SK-N-SH (cell line): ENCODE results near the gene ODAD3. TPM values are rescaled to one million over a fixed set of nuclear protein-coding genes. Genes with fewer than 3 reads are reported as not detected.

ENCODE experiments used
- CTCF ChIA-PET: fragments of 300-600, 350-600 bp; formaldehyde crosslinking; extraction: SDS; loops from one replicate; lab custom pipeline; 2021; lab: Yijun Ruan, JAX
- POLR2A ChIA-PET: fragments of 350-600 bp; sonication (Branson Sonifier 250); formaldehyde crosslinking; extraction: SDS; loops from one replicate; lab custom pipeline; 2020; ENCODE audit warnings: antibody characterized with exemption, inconsistent platforms; lab: Yijun Ruan, JAX
- DNase-seq: peaks from one replicate; pipeline ENCODE4 v3.0.0; 2012
- H2AFZ ChIP-seq: fragments of 200-600 bp; sonication (generic); 2 replicates; pipeline ENCODE4 v1.8.1; 2016; ENCODE audit warnings: antibody characterized with exemption, mild to moderate bottlenecking, low read depth
- H3F3A ChIP-seq: fragments of 200-600 bp; sonication (generic); replicated peaks from 2 replicates; pipeline ENCODE3; 2016; ENCODE audit warnings: antibody characterized with exemption, mild to moderate bottlenecking; ENCODE audit not compliant: insufficient read depth
- H3K27ac ChIP-seq, 2 experiments: fragments of 200-500 bp in 1 of 2; fragments of 200-600 bp in 1 of 2; sonication (Bioruptor generic) in 1 of 2; sonication (generic), shearing (Covaris generic) in 1 of 2; 2 replicates each; pipeline versions ENCODE4 v1.5.1 to v1.6.1; 2014 to 2016; ENCODE audit warnings: low read depth in 2 of 2, inconsistent platforms in 1 of 2, low read length in 1 of 2, mild to moderate bottlenecking in 1 of 2, mixed read lengths in 1 of 2
- H3K27me3 ChIP-seq: fragments of 200-600 bp; sonication (generic), shearing (Covaris generic); 2 replicates; pipeline ENCODE4 v1.6.1; 2016; ENCODE audit warnings: mixed run types; ENCODE audit not compliant: insufficient read depth
- H3K36me3 ChIP-seq, 2 experiments: fragments of 200-500 bp in 1 of 2; fragments of 200-600 bp in 1 of 2; sonication (Bioruptor generic) in 1 of 2; sonication (generic) in 1 of 2; replicated peaks in 1 of 2; 2 replicates each; pipeline versions ENCODE3 to v1.5.1; 2014 to 2016; ENCODE audit warnings: low read length in 1 of 2, mild to moderate bottlenecking in 1 of 2; ENCODE audit not compliant: insufficient read depth in 2 of 2, control insufficient read depth in 1 of 2
- H3K4me1 ChIP-seq, 2 experiments: fragments of 200-500 bp in 1 of 2; fragments of 200-600 bp in 1 of 2; sonication (Bioruptor generic) in 1 of 2; sonication (generic), shearing (Covaris generic) in 1 of 2; 2 replicates each; pipeline versions ENCODE4 v1.5.1 to v1.6.1; 2014 to 2016; ENCODE audit warnings: low read depth in 1 of 2, low read length in 1 of 2, mixed run types in 1 of 2; ENCODE audit not compliant: insufficient read depth in 2 of 2, control insufficient read depth in 1 of 2
- H3K4me2 ChIP-seq: fragments of 200-600 bp; sonication (generic), shearing (Covaris generic); 2 replicates; pipeline ENCODE4 v1.6.1; 2017; ENCODE audit warnings: mixed run types
- H3K4me3 ChIP-seq, 2 experiments: fragments of 200-500 bp in 1 of 2; fragments of 200-600 bp in 1 of 2; sonication (Bioruptor generic) in 1 of 2; sonication (generic), shearing (Covaris generic) in 1 of 2; 2 replicates each; pipeline versions ENCODE4 v1.5.1 to v1.8.1; 2014 to 2016; ENCODE audit warnings: low read depth in 2 of 2, inconsistent platforms in 1 of 2, low read length in 1 of 2, mild to moderate bottlenecking in 1 of 2, mixed read lengths in 1 of 2, moderate library complexity in 1 of 2
- H3K79me2 ChIP-seq: fragments of 200-600 bp; sonication (generic); 2 replicates; pipeline ENCODE4 v1.8.1; 2017; ENCODE audit warnings: mild to moderate bottlenecking; ENCODE audit not compliant: insufficient read depth
- H3K9ac ChIP-seq: fragments of 200-600 bp; sonication (generic); 2 replicates; pipeline ENCODE4 v1.6.1; 2017; ENCODE audit warnings: mixed run types
- H3K9me2 ChIP-seq: fragments of 200-600 bp; sonication (generic); 2 replicates; pipeline ENCODE4 v1.6.1; 2017; ENCODE audit warnings: mixed run types
- H3K9me3 ChIP-seq: fragments of 200-600 bp; sonication (generic); 2 replicates; pipeline ENCODE4 v1.6.1; 2017; ENCODE audit warnings: mixed run types, mild to moderate bottlenecking, moderate library complexity
- H4K20me1 ChIP-seq: fragments of 200-600 bp; sonication (generic); 2 replicates; pipeline ENCODE4 v1.6.1; 2017; ENCODE audit warnings: mild to moderate bottlenecking, mixed run types; ENCODE audit not compliant: insufficient read depth
- CTCF ChIP-seq: fragments of 200-600 bp; sonication (generic); IDR thresholded peaks from 2 replicates; pipeline ENCODE4 v1.6.1; 2017; ENCODE audit warnings: antibody characterized with exemption, mild to moderate bottlenecking, moderate library complexity
- EP300 ChIP-seq, 2 experiments: IDR thresholded peaks; 2 replicates each; pipeline versions ENCODE4 v1.4.0 to v1.6.1; 2012; ENCODE audit warnings: borderline replicate concordance in 1 of 2, low read depth in 1 of 2, low read length in 1 of 2
- FOXJ3 ChIP-seq: sonication (generic); formaldehyde crosslinking; IDR thresholded peaks from 2 replicates; pipeline ENCODE4 v1.5.1; 2020; ENCODE audit warnings: mild to moderate bottlenecking, missing genetic modification reagents
- GABPA ChIP-seq: IDR thresholded peaks from 2 replicates; pipeline ENCODE4 v1.4.0; 2012; ENCODE audit warnings: low read depth, mild to moderate bottlenecking
- IRF3 ChIP-seq: fragments of 150-350 bp; IDR thresholded peaks from 2 replicates; pipeline ENCODE4 v1.6.1; 2016; ENCODE audit warnings: mild to moderate bottlenecking, low read depth, low read length
- MEF2A ChIP-seq: IDR thresholded peaks from 2 replicates; pipeline ENCODE4 v1.4.0; 2012; ENCODE audit warnings: low read depth, borderline replicate concordance
- NRF1 ChIP-seq: IDR thresholded peaks from 2 replicates; pipeline ENCODE4 v1.6.1; 2012; ENCODE audit warnings: low read depth, mild to moderate bottlenecking, low read length
- RAD21 ChIP-seq: IDR thresholded peaks from 2 replicates; pipeline ENCODE4 v1.6.1; 2012; ENCODE audit warnings: mild to moderate bottlenecking, low read length
- RFX5 ChIP-seq: IDR thresholded peaks from 2 replicates; pipeline ENCODE4 v1.6.1; 2012; ENCODE audit warnings: mild to moderate bottlenecking, improper control_type of control experiment, low read length
- SIN3A ChIP-seq: IDR thresholded peaks from 2 replicates; pipeline ENCODE4 v1.6.1; 2012; ENCODE audit warnings: low read depth, mild to moderate bottlenecking, low read length, moderate library complexity, borderline replicate concordance
- WGBS: methylation state at CpG from one replicate; pipeline ENCODE4 v1.1.6; 2017; ENCODE audit warnings: low lambda C conversion rate; 5-methylcytosine and 5-hydroxymethylcytosine counted together
- polyA plus RNA-seq, 3 experiments: library from polyadenylated mRNA; depleted of rRNA; stranded (reverse); fragments of >200 nt; gene quantifications; 2 replicates each; pipeline ENCODE4 v1.2.3, GENCODE V29; 2012
- TF ChIP-seq, protein P1 (sequence below): IDR thresholded peaks from 2 replicates; pipeline ENCODE4 v1.6.1; 2012; ENCODE audit warnings: mild to moderate bottlenecking, low read depth, low read length, moderate library complexity
- TF ChIP-seq, protein P2 (sequence below): IDR thresholded peaks from 2 replicates; pipeline ENCODE4; 2012

Gene ODAD3
- polyA plus RNA-seq, 1 of the 3 experiments (the other 2 are of a cell fraction), result 4.2 TPM

- Histone ChIP-seq H3K4me2 (no peak overlapping the region), H3K9ac (no peak overlapping the region), H3K27ac (peak overlapping the region in 1 of 2 experiments; percentile 59; a peak in 1 of 4 replicates), H3K4me1 (no peaks in the 10 kb centered on the region), H3K36me3 (peaks cover 8 to 16% of the 10 kb centered on the region in 2 experiments), H3F3A (peaks cover 9% of the 10 kb centered on the region), H3K27me3 (no peaks in the 10 kb centered on the region), H2AFZ (no peak overlapping the region), H4K20me1 (no peaks in the 10 kb centered on the region), H3K4me3 (no peak overlapping the region), H3K79me2 (no peaks in the 10 kb centered on the region), H3K9me2 (no peaks in the 10 kb centered on the region), H3K9me3 (no peaks in the 10 kb centered on the region)
- ChIA-PET POLR2A (interaction anchor here (0.6 kb wide), 1 partner anchor 36 kb away, joined by 4 read pairs; no protein-coding TSS in a partner anchor), CTCF (interaction anchor here (0.6 to 2.2 kb wide), 11 partner anchors 11 to 171 kb away, joined by 3 to 17 read pairs (median 4); partner anchors contain the start of gene SWSAP1)
- WGBS, result 92% methylated on average over 31 of the region's 33 CpGs
- TF ChIP-seq CTCF, result peak; percentile 35
- no peak for TF ChIP-seq RFX5
- peak; percentile 14; the same call in 1 of the 2 replicates for TF ChIP-seq RAD21
- no peak for TF ChIP-seq GABPA
- DNase-seq, result peak; percentile 62
Observed at GRCh38 chr19:11452620-11453310, 17.8 kb upstream of the ODAD3 start.

DNA sequence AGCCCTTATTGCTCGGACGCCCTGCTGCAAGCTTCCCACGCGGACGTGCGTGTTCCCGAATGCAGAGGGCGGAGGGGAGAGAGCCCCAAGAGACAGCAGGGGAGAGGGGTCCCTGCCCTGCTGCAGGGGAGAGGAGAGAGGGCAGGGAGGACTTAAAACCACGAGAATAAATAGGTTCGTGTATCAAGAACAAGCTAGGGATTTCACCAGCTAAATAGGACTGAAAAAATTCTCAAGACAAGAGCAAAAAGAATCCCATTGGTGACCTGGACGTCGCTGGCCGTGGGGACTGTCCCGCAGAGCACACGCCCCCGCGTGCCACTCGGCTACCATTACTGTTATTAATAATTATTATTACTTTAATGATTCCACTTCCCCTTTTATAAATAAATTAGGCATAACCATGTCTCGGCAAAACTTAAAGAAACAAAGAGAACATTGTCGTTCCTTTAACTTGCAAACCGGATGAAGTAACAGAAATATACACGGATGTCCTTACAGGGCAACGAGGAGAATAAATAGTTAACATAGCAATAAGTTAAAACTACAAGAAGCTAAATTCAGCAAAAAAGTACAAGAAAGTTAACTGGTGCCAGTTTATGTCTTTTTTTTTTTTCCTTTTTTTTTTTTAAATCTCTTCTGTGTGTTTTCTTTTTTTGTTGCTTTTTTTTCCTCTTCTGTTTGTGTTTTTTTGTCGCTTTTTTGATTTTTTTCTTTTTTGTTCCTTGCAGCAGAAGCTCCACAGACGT is 17.1 kb upstream of the ODAD3 start:
- ChIA-PET POLR2A (interaction anchor here (0.6 kb wide), 1 partner anchor 36 kb away, joined by 4 read pairs; no protein-coding TSS in a partner anchor), CTCF (interaction anchor here (0.6 to 2.2 kb wide), 11 partner anchors 10 to 170 kb away, joined by 3 to 17 read pairs (median 4); no protein-coding TSS in a partner anchor)
- TF ChIP-seq NRF1 (no peak), CTCF (no peak), SIN3A (no peak), IRF3 (no peak), EP300 (IDR thresholded peaks at IDR 0.05; ENCODE audit: borderline replicate concordance in 1 of 2, low read depth in 1 of 2, low read length in 1 of 2) (no peak), GABPA (no peak), MEF2A (no peak), RFX5 (no peak), FOXJ3 (no peak), RAD21 (no peak)
- TF ChIP-seq, protein P1, sequence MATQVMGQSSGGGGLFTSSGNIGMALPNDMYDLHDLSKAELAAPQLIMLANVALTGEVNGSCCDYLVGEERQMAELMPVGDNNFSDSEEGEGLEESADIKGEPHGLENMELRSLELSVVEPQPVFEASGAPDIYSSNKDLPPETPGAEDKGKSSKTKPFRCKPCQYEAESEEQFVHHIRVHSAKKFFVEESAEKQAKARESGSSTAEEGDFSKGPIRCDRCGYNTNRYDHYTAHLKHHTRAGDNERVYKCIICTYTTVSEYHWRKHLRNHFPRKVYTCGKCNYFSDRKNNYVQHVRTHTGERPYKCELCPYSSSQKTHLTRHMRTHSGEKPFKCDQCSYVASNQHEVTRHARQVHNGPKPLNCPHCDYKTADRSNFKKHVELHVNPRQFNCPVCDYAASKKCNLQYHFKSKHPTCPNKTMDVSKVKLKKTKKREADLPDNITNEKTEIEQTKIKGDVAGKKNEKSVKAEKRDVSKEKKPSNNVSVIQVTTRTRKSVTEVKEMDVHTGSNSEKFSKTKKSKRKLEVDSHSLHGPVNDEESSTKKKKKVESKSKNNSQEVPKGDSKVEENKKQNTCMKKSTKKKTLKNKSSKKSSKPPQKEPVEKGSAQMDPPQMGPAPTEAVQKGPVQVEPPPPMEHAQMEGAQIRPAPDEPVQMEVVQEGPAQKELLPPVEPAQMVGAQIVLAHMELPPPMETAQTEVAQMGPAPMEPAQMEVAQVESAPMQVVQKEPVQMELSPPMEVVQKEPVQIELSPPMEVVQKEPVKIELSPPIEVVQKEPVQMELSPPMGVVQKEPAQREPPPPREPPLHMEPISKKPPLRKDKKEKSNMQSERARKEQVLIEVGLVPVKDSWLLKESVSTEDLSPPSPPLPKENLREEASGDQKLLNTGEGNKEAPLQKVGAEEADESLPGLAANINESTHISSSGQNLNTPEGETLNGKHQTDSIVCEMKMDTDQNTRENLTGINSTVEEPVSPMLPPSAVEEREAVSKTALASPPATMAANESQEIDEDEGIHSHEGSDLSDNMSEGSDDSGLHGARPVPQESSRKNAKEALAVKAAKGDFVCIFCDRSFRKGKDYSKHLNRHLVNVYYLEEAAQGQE, result no peak
- TF ChIP-seq, protein P2, sequence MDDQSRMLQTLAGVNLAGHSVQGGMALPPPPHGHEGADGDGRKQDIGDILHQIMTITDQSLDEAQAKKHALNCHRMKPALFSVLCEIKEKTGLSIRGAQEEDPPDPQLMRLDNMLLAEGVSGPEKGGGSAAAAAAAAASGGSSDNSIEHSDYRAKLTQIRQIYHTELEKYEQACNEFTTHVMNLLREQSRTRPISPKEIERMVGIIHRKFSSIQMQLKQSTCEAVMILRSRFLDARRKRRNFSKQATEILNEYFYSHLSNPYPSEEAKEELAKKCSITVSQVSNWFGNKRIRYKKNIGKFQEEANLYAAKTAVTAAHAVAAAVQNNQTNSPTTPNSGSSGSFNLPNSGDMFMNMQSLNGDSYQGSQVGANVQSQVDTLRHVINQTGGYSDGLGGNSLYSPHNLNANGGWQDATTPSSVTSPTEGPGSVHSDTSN, result no peak

More for the DNA sequence above, 17.1 kb upstream of the ODAD3 start:
- DNase-seq, result no peak
- Histone ChIP-seq H3F3A (peaks cover 9% of the 10 kb centered on the region), H3K27ac (no peak overlapping the region), H3K4me3 (no peak overlapping the region), H3K79me2 (no peaks in the 10 kb centered on the region), H2AFZ (no peak overlapping the region), H3K36me3 (peaks cover 8 to 23% of the 10 kb centered on the region in 2 experiments), H3K9me3 (no peaks in the 10 kb centered on the region), H3K4me2 (no peak overlapping the region), H3K9ac (no peak overlapping the region), H4K20me1 (no peaks in the 10 kb centered on the region), H3K9me2 (no peaks in the 10 kb centered on the region), H3K27me3 (no peaks in the 10 kb centered on the region), H3K4me1 (no peaks in the 10 kb centered on the region)
- 87% methylated on average over 25 of the region's 25 CpGs for WGBS
